C1 segment of cervical spinal cord (tissue), 14 donors: Measurements from ENCODE around the gene RGS1.

ENCODE experiments used
- DNase-seq, 14 donors: peaks; one replicate each; lab custom pipeline; 2025; lab: John Stamatoyannopoulos, UW

RGS1 gene

DNA sequence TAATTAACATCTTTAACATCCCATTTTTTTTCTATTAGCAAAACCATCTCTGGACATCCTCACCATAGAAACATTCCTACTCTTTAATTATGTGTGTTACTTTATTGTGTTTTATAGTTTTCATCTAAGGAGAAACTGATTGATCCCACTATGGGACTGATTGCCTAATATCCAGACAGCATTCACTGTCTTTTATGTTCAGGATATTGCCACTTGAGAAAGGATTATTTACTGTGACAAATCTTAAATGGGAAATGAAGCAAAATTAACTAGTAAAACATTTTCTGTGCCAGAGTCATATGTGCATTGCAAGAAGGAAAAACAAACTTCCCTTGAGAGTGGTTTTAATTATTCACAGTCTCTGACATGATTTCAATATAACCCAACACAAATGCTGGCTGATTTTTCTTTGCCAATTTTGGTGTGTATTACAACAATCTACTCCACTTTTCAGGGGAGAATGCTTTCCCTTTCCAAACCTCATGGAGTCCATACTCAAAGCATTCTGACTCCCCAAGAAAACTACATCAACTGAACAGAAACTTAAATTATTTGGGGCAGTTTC, 44.6 kb downstream of the RGS1 start:
- DNase-seq: no peak

DNA sequence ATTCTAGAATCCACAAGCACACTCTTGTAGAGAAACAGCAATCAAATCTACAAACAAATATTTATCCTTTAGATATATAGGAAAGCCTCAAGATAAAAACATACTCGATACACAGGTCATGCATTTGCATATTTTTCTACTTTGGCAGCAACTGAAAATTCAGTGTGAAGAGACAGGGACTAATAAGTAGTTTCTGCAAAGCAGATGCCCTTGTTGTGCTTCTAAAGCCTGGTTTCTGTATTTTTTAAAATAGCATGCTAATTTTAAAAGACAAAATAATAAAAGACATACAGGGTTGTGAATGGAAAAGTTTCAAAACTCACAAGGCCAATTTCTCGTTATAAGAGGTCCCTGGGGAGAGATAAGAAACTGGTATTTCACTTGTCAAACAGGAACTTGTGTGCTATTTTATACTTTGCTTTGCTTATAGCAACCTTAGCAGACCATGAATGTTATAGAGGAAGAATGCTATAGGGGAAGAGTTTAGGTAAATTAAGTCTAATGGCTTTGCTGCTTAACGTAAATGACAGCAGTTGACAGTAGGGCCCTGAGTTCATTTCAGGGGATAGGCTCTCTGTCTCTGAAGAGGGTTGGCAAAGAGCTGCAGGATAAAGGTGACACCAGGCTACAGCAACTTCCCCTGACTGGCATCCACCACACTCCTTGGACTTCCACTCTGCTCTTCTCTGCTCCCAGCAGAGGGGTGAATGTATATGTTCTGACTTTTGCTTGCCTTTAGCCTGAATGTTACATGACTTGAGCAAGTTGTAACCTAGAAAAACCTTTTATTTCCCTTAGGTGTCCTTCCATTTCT, 51.0 kb downstream of the RGS1 start:
- no peak for DNase-seq

DNA sequence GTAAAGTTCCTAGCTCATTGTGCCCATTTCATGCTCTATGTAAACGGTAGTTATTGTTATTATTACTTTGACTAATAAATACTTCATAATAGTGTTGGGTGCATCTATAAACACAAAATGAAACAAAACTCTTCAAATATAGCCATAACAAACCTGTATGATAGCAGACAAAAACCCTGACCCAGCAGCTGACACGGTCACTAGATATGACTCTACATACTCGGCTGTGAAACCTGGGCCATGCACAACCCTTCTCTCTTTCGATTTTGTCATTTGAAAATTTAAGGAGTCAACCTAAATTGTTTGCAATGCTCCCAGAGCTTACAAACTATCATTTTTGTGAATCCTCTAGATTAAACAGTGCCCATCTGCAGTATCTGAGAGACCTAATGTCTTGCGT, 52.3 kb downstream of the RGS1 start:
- no peak for DNase-seq

DNA sequence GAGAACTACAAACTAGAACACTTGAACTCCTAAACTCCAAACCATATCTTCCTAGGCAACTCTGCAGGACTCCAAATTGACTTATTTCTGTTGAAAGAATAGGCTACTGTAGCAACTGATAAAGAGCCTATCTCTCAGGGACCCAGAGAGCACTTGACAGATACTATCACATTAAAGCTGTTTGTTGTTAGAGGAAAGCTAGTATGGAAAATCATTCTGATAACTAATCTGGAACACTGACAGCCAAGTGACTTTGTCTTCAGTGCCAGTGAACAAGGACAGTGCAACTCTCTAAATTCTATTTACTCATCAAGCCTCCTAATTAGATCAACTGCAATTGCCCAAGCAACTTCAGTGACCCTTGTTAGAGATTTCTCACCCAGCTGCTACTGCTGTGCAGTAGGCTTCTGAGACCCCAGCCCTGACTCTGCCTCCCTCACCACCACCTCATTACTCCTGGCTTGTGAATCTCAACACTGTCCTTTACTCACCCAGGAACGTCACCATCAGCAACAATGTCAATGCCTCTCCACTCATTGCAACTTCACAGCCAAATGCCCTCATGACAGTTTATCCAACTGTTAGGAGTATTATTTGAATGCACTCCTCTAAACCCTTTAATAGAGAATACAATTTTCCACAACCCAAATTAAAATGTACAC, 53.0 kb downstream of the RGS1 start:
- no peak for DNase-seq

DNA sequence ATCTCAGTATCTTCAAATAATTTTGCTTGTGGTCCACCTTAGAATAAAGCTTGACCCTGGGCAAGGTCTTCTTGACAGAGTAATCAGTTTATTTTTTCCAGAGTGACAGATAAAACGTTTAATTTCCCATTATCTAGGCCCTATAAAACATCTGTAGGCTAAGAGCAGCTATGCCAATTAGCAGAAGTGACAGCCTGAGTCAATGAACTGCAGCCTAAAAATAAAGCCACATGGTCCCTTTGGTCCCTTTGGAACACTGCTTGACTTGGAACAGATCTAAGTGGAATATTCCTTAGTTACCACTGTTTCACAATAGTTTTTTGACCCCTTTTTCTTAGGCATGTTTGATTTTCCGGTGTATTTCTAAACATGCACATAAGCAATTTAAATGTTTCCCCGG, 54.0 kb downstream of the RGS1 start:
- no peak for DNase-seq
